Hepatocyte (in vitro differentiated cells): ENCODE results near the gene SLC9C2.

ENCODE experiments used
- CTCF ChIP-seq: fragments of 200-600 bp; sonication (generic); IDR thresholded peaks from 2 replicates; pipeline ENCODE4 v1.5.1; 2016; ENCODE audit warnings: antibody characterized with exemption, mild to moderate bottlenecking; ENCODE audit not compliant: poor library complexity
- EZH2 ChIP-seq: fragments of 200-600 bp; sonication (generic); IDR thresholded peaks from 2 replicates; pipeline ENCODE4 v1.6.1; 2016; ENCODE audit warnings: antibody characterized with exemption, mild to moderate bottlenecking, borderline replicate concordance
- EZH2phosphoT487 ChIP-seq: fragments of 200-600 bp; sonication (generic); IDR thresholded peaks from one replicate; pipeline ENCODE4 v1.6.1; 2018; ENCODE audit warnings: antibody characterized with exemption, mild to moderate bottlenecking, low read depth, moderate library complexity; ENCODE audit not compliant: unreplicated experiment, severe bottlenecking

GRCh38 chr1:173616859-173617258, 14.0 kb upstream of the SLC9C2 start:
- TF ChIP-seq CTCF, result no peak
- TF ChIP-seq EZH2phosphoT487, result no peak
- no peak for TF ChIP-seq EZH2
